Omental fat pad (tissue), 4 donors: ENCODE data around the gene ASB1. TPM values are rescaled to one million over a fixed set of nuclear protein-coding genes. Genes with fewer than 3 reads are reported as not detected.

Source experiments
- ATAC-seq: fragments of 150-250 bp; one replicate; pipeline ENCODE4 v1.9.1; 2016; ENCODE audit warnings: mild to moderate bottlenecking, moderate library complexity; ENCODE audit not compliant: low FRiP score
- DNase-seq: peaks from one replicate; pipeline ENCODE4 v3.0.0-alpha.2; 2019; ENCODE audit warnings: low spot score
- CTCF ChIP-seq, 3 donors: fragments of 450-650 bp; IDR thresholded peaks; one replicate each; pipeline ENCODE4 v1.5.1; 2016 to 2017; ENCODE audit warnings: antibody characterized with exemption in 3 of 3, mild to moderate bottlenecking in 3 of 3, moderate library complexity in 2 of 3
- total RNA-seq, 4 donors: library from RNA; depleted of rRNA; stranded (reverse); fragments of >200 nt; gene quantifications; one replicate each; pipeline ENCODE4 v1.1.0, GENCODE V29; 2016

ASB1 gene
- total RNA-seq, 4 donors from 2014 or later: 12.9 to 23.4 (median 14.4) TPM

GRCh38 chr2:238467792-238468191, 41.1 kb downstream of the ASB1 start:
- ATAC-seq: no peak
- no peak for DNase-seq
- no peak for TF ChIP-seq CTCF (IDR thresholded peaks at IDR 0.05)

DNA sequence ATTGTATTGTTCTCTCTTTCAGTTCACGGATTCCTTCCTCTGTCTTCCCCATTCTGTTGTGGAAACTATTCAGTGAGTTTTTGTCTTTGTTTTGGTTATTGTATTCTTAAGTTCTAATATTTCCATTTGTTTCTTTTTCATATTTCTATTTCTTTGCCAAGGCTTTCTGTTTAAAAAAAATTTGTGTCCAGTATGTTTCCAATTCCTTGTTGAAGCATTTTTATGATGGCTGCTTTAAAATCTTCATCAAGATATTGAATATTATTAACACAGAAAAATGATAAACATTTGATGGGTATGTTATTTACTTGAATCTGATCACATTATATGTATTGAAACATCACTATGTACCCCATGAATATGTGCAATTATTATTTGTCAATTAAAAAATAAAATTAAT, 42.4 kb downstream of the ASB1 start:
- DNase-seq (no peak), ATAC-seq (no peak)
- no peak for TF ChIP-seq CTCF (IDR thresholded peaks at IDR 0.05)

- ATAC-seq (no peak), DNase-seq (no peak)
- TF ChIP-seq CTCF (IDR thresholded peaks at IDR 0.05): no peak
These were observed 46.3 kb downstream of the ASB1 start for GRCh38 chr2:238473014-238473413.

GRCh38 chr2:238473523-238473922, 46.8 kb downstream of the ASB1 start:
- TF ChIP-seq CTCF (IDR thresholded peaks at IDR 0.05): no peak
- ATAC-seq (no peak), DNase-seq (no peak)

DNA sequence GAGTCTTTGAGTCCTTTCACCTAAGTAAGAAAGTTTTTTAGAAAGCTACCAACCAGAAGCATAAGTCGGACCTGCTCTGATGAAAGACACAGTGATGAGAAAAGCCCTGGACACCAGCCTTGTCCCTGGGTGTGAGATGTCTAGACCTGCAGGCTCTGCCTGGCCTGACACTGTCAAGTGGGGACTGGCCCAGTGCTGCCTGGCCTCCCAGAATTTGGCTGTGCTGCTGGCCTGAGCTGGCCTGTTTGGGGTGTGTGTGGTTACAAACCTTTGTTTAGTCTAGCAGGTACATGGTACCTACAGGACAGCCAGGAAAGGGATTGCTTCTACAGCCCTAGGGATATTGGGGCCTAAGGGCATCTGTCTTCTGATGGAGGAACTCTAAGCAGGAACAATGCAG, 48.3 kb downstream of the ASB1 start:
- no peak for TF ChIP-seq CTCF (IDR thresholded peaks at IDR 0.05)
- no peak for ATAC-seq

DNA sequence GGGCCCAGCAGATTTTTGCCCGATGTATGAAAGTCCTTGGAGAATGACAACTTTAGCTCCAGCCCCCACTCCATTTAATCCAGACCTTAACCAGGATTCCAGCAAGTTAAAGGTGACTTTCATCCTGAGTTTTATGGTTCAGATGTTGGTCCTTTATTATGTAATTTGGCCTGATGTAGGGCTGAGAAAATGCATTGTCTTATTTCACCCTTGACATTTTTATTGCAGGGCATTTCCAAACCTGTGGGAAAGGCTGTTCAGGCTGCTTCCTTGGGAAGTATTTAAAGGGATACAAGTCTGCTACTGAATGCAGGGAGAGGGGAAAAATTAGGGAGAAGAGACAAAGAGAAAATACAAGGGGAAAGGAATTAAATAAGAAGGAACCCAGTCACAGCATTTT, 48.8 kb downstream of the ASB1 start:
- ATAC-seq: no peak
- TF ChIP-seq CTCF (IDR thresholded peaks at IDR 0.05): no peak
- no peak for DNase-seq

More for the DNA sequence above, 48.3 kb downstream of the ASB1 start:
- no peak for DNase-seq

DNA sequence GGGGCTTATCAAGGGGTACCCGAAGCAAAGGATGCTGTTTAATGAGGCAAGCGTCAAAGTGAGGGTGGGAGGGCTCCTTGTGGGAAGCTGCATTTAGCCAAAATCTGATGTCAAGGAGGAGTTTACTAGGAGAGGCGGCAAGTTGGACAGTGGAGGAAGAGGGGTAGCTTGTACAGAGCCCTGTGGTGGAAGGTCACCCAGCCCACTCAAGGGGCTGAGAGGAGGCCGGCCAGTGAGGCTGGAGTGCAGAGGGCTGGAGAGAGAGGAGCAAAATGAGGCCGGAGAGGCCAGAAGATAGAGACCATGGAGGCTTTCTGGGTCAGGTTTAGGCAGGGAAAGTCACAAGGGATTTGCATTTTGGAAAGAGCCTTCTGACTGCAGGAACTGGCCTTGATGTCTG, 49.5 kb downstream of the ASB1 start:
- no peak for TF ChIP-seq CTCF (IDR thresholded peaks at IDR 0.05)
- DNase-seq (no peak), ATAC-seq (no peak)
